ENCODE results near the gene KCNE2. TPM values are rescaled to one million over a fixed set of nuclear protein-coding genes. Genes with fewer than 3 reads are reported as not detected.

Gene KCNE2
- total and polyA plus RNA-seq, 4 donors: 0.57 TPM; not detected in 3

DNA sequence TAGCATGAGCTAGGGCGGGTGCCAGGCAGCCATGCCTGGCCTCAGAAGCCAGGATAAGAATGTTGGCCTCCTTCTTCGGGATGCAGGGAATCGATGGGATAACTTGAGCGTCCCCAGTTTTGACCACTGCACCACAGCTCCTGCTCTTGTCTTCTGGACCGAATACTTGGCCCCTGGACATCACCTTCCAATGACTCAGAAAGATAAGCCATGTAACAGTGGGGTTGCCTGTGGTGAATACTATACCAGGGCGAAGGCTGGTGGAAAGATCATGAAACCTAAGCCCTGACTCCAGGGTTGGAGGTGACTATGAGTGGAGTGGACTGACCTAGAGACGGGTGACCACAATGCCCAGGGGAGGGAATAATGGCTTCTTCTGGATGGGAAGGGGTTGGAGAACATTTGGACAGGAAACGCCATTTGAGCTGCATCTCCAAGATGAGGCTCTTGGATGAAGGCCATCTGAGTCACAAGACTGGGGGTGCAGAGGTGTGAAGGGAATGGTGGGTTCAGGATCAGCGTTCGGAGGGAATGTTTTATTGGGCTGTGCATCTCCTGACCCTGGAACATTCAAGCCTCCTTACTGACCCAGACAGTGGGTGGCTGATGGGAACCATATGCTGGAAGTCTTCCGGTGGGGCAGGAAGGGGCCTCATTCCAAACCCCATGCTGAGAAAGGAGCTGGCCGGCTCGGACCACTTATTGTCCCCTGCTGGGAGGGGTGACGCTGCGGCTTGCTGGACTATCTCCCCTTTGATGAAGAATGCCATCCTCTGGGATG, 18.5 kb upstream of the KCNE2 start:
- WGBS: 81% methylated on average over 15 of the region's 15 CpGs
- H3K9ac ChIP-seq (ENCODE audit: low read depth in 1 of 2, low read length in 2 of 2): no peak overlapping the region
- no peaks in the 10 kb centered on the region for H3K36me3 ChIP-seq (ENCODE audit: control insufficient read depth in 4 of 4, insufficient read depth in 3 of 4, low read depth in 1 of 4, low read length in 3 of 4)
- no peaks in the 10 kb centered on the region for H3K27me3 ChIP-seq (ENCODE audit: control insufficient read depth in 4 of 4, insufficient read depth in 4 of 4, low read length in 3 of 4)
- TF ChIP-seq NR2F2 (IDR thresholded peaks at IDR 0.05): peak; percentile 7
- TF ChIP-seq ATF3 (IDR thresholded peaks at IDR 0.05): no peak
- DNase-seq (ENCODE audit: low spot score): no peak
- no peak overlapping the region for H3K4me3 ChIP-seq (ENCODE audit: low read depth in 1 of 3, low read length in 3 of 3)
- H3K9me3 ChIP-seq (ENCODE audit: control insufficient read depth in 4 of 4, low read length in 3 of 4): no peaks in the 10 kb centered on the region
- H3K27ac ChIP-seq (ENCODE audit: low read depth in 1 of 2, low read length in 2 of 2): peak overlapping the region; percentile 3 to 46
- no peaks in the 10 kb centered on the region for H3K4me1 ChIP-seq (ENCODE audit: control insufficient read depth in 4 of 4, insufficient read depth in 4 of 4, low read length in 3 of 4)

- no peaks in the 10 kb centered on the region for H3K27me3 ChIP-seq (ENCODE audit: control insufficient read depth in 4 of 4, insufficient read depth in 4 of 4, low read length in 3 of 4)
- DNase-seq (ENCODE audit: low spot score): no peak
- no peak overlapping the region for H3K4me3 ChIP-seq (ENCODE audit: low read depth in 1 of 3, low read length in 3 of 3)
- H3K9me3 ChIP-seq (ENCODE audit: control insufficient read depth in 4 of 4, low read length in 3 of 4): no peaks in the 10 kb centered on the region
- no peak for TF ChIP-seq TAF1 (conservative IDR thresholded peaks at IDR 0.05)
- TF ChIP-seq REST (IDR thresholded peaks at IDR 0.05): peak; percentile 90
- no peak for TF ChIP-seq YY1 (IDR thresholded peaks at IDR 0.05)
- WGBS: 81% methylated on average over 10 of the region's 10 CpGs
- H3K9ac ChIP-seq (ENCODE audit: low read depth in 1 of 2, low read length in 2 of 2): no peak overlapping the region
- no peaks in the 10 kb centered on the region for H3K36me3 ChIP-seq (ENCODE audit: control insufficient read depth in 4 of 4, insufficient read depth in 3 of 4, low read depth in 1 of 4, low read length in 3 of 4)
- peak overlapping the region in 1 of 2 donors; percentile 46 for H3K27ac ChIP-seq (ENCODE audit: low read depth in 1 of 2, low read length in 2 of 2)
- no peaks in the 10 kb centered on the region for H3K4me1 ChIP-seq (ENCODE audit: control insufficient read depth in 4 of 4, insufficient read depth in 4 of 4, low read length in 3 of 4)
Measured at GRCh38 chr21:34345892-34346291, 17.9 kb upstream of the KCNE2 start.

DNA sequence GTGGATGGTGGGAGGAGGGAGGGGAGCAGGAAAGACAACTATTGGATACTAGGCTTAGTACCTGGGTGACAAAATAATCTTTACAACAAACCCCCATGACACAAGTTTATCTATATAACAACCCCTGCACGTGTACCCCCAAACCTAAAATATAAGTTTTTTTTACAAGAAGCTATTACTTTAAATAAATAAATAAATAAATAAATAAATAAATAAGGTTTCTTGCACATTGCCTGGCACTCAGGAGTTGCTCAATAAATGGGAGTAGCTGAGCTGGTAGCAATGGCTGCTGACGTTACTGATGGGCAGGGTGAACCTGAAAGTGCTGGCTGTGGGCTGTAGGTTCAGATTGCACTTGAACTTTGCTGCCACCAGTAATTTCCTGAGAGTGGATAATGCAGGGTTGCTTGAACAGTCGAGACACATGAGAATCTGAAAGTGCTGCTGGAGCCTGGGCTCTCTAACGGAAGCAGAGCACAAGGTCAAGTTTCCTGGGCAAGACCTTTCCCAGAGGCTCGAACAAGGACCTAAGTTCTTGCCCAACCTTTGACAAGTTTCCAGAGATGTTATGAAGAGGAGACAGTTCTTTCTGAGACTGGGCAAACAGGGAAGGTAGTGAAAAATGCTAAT, 14.8 kb upstream of the KCNE2 start:
- Histone ChIP-seq H3K9ac (ENCODE audit: low read depth in 1 of 2, low read length in 2 of 2) (no peak overlapping the region), H3K36me3 (ENCODE audit: control insufficient read depth in 4 of 4, insufficient read depth in 3 of 4, low read depth in 1 of 4, low read length in 3 of 4) (no peaks in the 10 kb centered on the region), H3K4me1 (ENCODE audit: control insufficient read depth in 4 of 4, insufficient read depth in 4 of 4, low read length in 3 of 4) (peaks cover 0 to 4% (median 1%) of the 10 kb centered on the region in 4 donors), H3K4me3 (ENCODE audit: low read depth in 1 of 3, low read length in 3 of 3) (no peak overlapping the region), H3K9me3 (ENCODE audit: control insufficient read depth in 4 of 4, low read length in 3 of 4) (no peaks in the 10 kb centered on the region), H3K27ac (ENCODE audit: low read depth in 1 of 2, low read length in 2 of 2) (no peak overlapping the region), H3K27me3 (ENCODE audit: control insufficient read depth in 4 of 4, insufficient read depth in 4 of 4, low read length in 3 of 4) (no peaks in the 10 kb centered on the region)
- WGBS: 69% methylated on average over 5 of the region's 5 CpGs
- peak; percentile 79 for TF ChIP-seq NR2F2 (IDR thresholded peaks at IDR 0.05)
- TF ChIP-seq HNF4G (IDR thresholded peaks at IDR 0.05): no peak
- no peak for DNase-seq (ENCODE audit: low spot score)

DNA sequence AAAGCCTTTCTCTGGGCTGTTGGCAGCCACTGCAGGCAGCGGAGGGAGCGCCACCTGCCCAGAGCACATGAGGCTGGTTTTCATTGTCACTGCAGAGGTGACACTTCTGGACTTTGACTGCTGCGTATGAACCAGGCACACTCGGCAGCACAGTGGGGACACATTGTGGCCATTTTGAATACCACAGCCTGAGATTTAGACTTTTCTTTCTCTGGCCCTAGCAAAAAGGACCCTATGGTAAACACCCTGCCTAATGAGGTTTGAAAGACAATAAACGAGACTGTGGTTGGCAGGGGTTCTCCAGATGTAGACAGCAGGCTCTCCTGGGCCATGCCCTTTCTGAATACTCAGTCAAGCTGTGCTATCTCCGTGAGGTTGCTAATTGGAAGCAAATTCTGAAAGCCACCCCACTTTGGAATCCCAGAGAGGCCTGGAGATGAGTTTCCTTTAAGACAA, 12.0 kb upstream of the KCNE2 start:
- H3K4me1 ChIP-seq (ENCODE audit: control insufficient read depth in 4 of 4, insufficient read depth in 4 of 4, low read length in 3 of 4): peaks cover 0 to 4% (median 1%) of the 10 kb centered on the region in 4 donors
- no peaks in the 10 kb centered on the region for H3K36me3 ChIP-seq (ENCODE audit: control insufficient read depth in 4 of 4, insufficient read depth in 3 of 4, low read depth in 1 of 4, low read length in 3 of 4)
- whole genome bisulfite sequencing: 25% methylated on average over 6 of the region's 6 CpGs
- H3K4me3 ChIP-seq (ENCODE audit: low read depth in 1 of 3, low read length in 3 of 3): no peak overlapping the region
- no peaks in the 10 kb centered on the region for H3K27me3 ChIP-seq (ENCODE audit: control insufficient read depth in 4 of 4, insufficient read depth in 4 of 4, low read length in 3 of 4)
- no peak overlapping the region for H3K9ac ChIP-seq (ENCODE audit: low read depth in 1 of 2, low read length in 2 of 2)
- H3K27ac ChIP-seq (ENCODE audit: low read depth in 1 of 2, low read length in 2 of 2): no peak overlapping the region
- H3K9me3 ChIP-seq (ENCODE audit: control insufficient read depth in 4 of 4, low read length in 3 of 4): no peaks in the 10 kb centered on the region
- peak; percentile 48 for DNase-seq (ENCODE audit: low spot score)
- TF ChIP-seq SP1 (IDR thresholded peaks at IDR 0.05) (peak; percentile 86), RAD21 (IDR thresholded peaks at IDR 0.05) (peak; percentile 98 to 99), JUND (IDR thresholded peaks at IDR 0.05) (peak; percentile 30 to 45), EGR1 (IDR thresholded peaks at IDR 0.05; ENCODE audit: low read depth in 2 of 2) (no peak), HNF4A (conservative IDR thresholded peaks at IDR 0.05) (peak; percentile 98 to 99), ATF3 (IDR thresholded peaks at IDR 0.05) (peak; percentile 14), HNF4G (IDR thresholded peaks at IDR 0.05) (peak; percentile 96), CTCF (IDR thresholded peaks at IDR 0.05; ENCODE audit: low read depth, low read length, missing input control) (peak; percentile 84), GABPA (IDR thresholded peaks at IDR 0.05 in 1 of 2, conservative IDR thresholded peaks at IDR 0.05 in 1 of 2) (no peak), TAF1 (conservative IDR thresholded peaks at IDR 0.05) (no peak), FOXA2 (IDR thresholded peaks at IDR 0.05) (peak; percentile 35)
